Panc1 (cell line): ENCODE measurements around the gene GLS.

Experiments used
- CTCF ChIP-seq: fragments of 450-650 bp; IDR thresholded peaks from 2 replicates; pipeline ENCODE4 v1.5.1; 2017; ENCODE audit warnings: mild to moderate bottlenecking
- POLR2AphosphoS5 ChIP-seq: IDR thresholded peaks from 2 replicates; pipeline ENCODE4 v1.6.1; 2012; ENCODE audit warnings: mild to moderate bottlenecking, low read depth, low read length, moderate library complexity
- TCF7L2 ChIP-seq: IDR thresholded peaks from 2 replicates; pipeline ENCODE4 v1.6.1; 2011; ENCODE audit warnings: mild to moderate bottlenecking, low read depth, low read length, inconsistent platforms

GRCh38 chr2:190932514-190932913 lies 51.9 kb downstream of the GLS start:
- no peak for TF ChIP-seq CTCF
- no peak for TF ChIP-seq POLR2AphosphoS5
- TF ChIP-seq TCF7L2, result no peak
